ENCODE results near the gene ZNRD2.

DNA sequence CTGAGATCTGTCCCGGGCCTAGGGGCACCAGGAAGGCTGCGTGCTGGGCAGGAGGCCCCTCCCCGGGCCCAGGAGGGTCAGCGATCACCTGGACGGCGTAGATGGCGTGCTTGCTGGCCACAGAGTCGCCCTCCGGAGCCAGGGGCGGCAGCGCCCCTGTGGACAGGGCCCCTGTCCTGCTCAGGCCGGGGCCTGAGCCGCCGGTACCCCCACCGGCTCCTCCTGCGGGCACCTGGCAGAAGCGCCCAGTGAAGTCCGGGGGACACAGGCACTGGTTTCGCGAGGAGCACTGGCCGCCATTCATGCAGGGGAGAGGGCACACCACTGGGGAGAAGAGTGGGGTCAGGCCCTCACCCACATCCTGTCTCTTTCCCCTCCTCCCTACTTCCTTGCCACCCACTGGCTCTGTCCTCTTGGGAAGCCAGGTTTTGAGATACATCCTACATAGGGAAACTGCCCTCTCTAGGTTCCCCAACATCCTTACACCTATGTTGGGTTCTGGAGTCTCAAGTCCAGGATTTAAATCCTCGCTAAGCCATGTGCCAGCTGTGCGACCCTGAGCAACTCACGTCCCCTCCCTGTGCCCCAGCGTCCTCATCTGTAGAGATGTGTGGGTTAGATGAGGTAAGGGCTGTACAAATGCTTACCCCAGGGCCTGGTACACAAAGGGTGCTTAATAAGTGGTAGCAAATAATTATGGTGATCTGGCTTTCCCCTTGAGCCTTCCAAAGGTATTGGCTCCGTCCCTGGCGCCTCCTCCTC lies 16.0 kb upstream of the ZNRD2 start:
- no peak for TF ChIP-seq POLR2A (IDR thresholded peaks at IDR 0.05)
- TF ChIP-seq, protein P1, sequence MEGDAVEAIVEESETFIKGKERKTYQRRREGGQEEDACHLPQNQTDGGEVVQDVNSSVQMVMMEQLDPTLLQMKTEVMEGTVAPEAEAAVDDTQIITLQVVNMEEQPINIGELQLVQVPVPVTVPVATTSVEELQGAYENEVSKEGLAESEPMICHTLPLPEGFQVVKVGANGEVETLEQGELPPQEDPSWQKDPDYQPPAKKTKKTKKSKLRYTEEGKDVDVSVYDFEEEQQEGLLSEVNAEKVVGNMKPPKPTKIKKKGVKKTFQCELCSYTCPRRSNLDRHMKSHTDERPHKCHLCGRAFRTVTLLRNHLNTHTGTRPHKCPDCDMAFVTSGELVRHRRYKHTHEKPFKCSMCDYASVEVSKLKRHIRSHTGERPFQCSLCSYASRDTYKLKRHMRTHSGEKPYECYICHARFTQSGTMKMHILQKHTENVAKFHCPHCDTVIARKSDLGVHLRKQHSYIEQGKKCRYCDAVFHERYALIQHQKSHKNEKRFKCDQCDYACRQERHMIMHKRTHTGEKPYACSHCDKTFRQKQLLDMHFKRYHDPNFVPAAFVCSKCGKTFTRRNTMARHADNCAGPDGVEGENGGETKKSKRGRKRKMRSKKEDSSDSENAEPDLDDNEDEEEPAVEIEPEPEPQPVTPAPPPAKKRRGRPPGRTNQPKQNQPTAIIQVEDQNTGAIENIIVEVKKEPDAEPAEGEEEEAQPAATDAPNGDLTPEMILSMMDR (IDR thresholded peaks at IDR 0.05): no peak
